NCI-H2107 treated with DMSO at 0.1 percent for 48 hours (cell line): Measurements from ENCODE around the gene STAC3.

Experiments
- DNase-seq: peaks from one replicate; lab custom pipeline; 2025; ENCODE audit not compliant: unreplicated experiment; lab: John Stamatoyannopoulos, UW

STAC3 gene

GRCh38 chr12:57224278-57224972, 26.6 kb downstream of the STAC3 start:
- no peak for DNase-seq

- no peak for DNase-seq
Observed at GRCh38 chr12:57223191-57224165, 27.5 kb downstream of the STAC3 start.

- DNase-seq, result no peak
Observed at GRCh38 chr12:57222286-57223190, 28.4 kb downstream of the STAC3 start.

GRCh38 chr12:57221169-57221917, 29.6 kb downstream of the STAC3 start:
- DNase-seq, result no peak

GRCh38 chr12:57220770-57221168, 30.2 kb downstream of the STAC3 start:
- no peak for DNase-seq

GRCh38 chr12:57219993-57220754, 30.8 kb downstream of the STAC3 start:
- DNase-seq, result no peak

GRCh38 chr12:57219205-57219992, 31.6 kb downstream of the STAC3 start:
- DNase-seq, result no peak

GRCh38 chr12:57218030-57218853, 32.7 kb downstream of the STAC3 start:
- DNase-seq, result no peak

GRCh38 chr12:57216921-57217879, 33.8 kb downstream of the STAC3 start:
- no peak for DNase-seq

- DNase-seq, result no peak
Observed at GRCh38 chr12:57216014-57216911, 34.7 kb downstream of the STAC3 start, which contains the start of gene NXPH4. NXPH4 (plus strand) TSS chr12:57216794; CDS start chr12:57216970, 176 bp downstream.

- peak; percentile 49 for DNase-seq
Observed at GRCh38 chr12:57215668-57216013, 35.3 kb downstream of the STAC3 start.

- DNase-seq, result no peak
Observed at GRCh38 chr12:57215065-57215464, 35.9 kb downstream of the STAC3 start.

- peak; percentile 78 for DNase-seq
Observed at GRCh38 chr12:57214398-57214781, 36.6 kb downstream of the STAC3 start.

GRCh38 chr12:57213763-57214397, 37.1 kb downstream of the STAC3 start:
- no peak for DNase-seq

GRCh38 chr12:57213058-57213715, 37.8 kb downstream of the STAC3 start:
- peak; percentile 73 for DNase-seq
